Measurements from ENCODE around the gene KDELR3. TPM values are rescaled to one million over a fixed set of nuclear protein-coding genes. Genes with fewer than 3 reads are reported as not detected.

Gene KDELR3
- total RNA-seq: under 1 TPM; 0.38 to 0.55 TPM

DNA sequence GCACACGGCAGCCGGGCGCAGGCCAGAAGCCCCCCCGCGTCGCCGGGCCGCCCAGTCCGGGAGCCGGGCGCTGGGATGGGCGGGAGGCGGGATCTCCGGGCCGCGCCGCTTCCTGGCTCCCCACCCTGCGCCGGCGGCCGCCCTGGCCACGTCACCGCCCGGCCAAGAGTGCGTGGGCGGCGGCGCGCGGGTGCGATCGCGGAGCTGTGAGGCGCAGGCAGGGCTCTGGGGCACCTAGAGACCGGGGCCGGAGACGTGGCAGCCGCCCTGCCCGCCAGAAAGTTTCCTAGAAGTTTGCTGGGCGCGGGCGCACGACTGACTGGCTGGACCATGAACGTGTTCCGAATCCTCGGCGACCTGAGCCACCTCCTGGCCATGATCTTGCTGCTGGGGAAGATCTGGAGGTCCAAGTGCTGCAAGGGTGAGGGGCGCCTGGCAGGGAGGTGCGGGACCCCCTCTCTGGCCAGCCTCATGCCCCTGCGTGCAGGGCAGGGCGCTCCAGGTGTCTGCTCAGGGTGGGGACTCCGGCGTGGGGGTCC, at the start of gene KDELR3:
Gene KDELR3, plus strand, starts transcription at position 193 of the 539 bp plus-strand sequence. Its CDS starts 138 bp downstream, at position 331.
- POLR2A ChIA-PET: no interaction called here
- CTCF ChIA-PET: interaction anchor here (1.1 to 1.3 kb wide), 2 partner anchors 12 to 55 kb away, joined by 3 read pairs; no protein-coding TSS in a partner anchor

DNA sequence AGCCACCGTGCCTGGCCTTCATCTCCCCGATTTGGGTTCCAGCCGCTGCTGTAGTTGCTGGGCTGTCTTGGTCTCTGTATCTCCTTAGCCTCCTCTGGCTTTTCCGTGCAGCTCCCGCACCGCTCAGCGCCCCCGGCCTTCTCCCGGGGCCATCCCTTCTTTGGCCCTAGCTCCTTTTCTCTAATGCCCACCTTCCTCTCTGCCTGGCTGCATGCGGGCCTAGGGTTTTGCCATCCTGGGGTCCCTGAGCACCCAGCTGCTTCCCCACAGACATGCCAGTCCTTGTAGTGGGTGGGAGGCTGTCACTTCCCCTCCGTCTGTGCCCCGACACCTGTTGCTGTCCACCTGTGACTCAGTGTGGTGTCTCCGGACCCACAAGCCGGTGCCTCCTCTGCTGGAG, 49.3 kb upstream of the KDELR3 start:
- CTCF ChIA-PET: no interaction called here

DNA sequence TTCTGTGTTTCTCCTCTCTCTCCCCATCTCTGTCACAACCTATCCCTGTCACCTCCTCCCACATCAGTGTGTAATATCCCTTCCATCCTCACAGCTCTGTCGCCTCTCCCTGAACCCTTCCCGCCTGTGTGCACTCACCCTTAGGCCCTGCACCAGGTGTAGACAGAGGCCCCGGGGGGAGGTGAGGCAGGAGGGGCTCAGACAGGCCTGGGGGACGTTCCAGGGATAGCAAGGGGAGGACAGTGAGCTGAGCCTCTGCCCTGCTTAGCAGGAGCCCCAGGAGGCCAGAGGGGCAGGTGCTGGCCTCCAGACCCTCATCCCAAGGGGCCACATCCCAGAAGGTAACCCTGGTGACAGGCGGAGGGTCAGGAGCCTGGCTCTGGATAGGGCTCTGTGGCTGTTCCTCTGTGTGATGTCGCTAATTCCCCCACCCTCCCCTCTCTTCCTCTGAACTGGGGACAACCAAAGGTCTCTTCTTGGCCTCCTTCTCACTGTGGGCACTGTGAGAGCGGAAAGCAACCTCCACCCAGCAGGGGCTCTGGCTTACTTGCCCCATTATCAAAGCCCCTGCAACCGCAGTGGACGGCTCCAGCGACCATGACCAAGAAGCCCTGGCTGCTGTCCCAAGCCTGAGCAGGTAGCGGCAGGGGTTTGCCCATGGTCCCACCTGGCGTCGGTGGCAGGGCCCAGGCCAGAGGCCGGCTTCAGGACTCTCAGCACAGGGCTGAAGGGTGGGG, 48.6 kb upstream of the KDELR3 start:
- ChIA-PET CTCF (no interaction called here), POLR2A (no interaction called here)

More for the DNA sequence above, 49.3 kb upstream of the KDELR3 start:
- POLR2A ChIA-PET: no interaction called here

DNA sequence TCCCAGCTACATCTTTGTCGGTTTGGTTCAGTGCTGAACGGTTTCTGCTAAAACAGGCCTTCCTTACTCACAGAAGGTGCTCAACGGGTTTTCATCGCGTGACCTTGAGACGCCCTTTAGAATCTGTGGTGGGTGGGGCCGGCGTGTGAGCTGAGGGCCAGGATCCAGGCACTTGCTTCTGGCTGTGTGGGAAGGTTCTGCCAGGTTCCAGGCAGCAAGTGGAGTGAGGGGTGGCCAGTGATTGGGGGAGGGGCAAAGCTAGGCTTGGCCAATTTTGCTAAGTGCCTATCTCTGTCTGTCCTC, 48.1 kb upstream of the KDELR3 start:
- CTCF ChIA-PET: no interaction called here
- POLR2A ChIA-PET: no interaction called here

DNA sequence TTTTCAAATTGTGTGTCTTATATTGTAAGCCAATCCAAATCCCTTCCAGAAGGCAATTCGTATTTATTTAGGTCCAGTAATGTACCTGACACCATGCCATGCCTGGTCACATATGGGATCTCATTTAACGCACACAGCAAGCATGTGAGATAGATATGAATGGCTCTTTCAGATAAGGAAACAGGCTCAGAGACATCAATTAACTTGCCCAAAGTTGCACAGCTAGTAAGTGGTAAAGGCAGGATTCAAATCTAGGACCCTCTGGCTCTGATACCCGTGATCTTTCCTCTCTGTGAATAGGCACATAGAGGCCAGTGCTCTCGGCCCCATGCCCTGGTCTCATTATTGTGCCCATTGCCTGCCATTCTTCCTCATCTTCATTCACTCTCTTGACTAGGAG, 47.2 kb upstream of the KDELR3 start:
- POLR2A ChIA-PET: no interaction called here
- CTCF ChIA-PET: no interaction called here

DNA sequence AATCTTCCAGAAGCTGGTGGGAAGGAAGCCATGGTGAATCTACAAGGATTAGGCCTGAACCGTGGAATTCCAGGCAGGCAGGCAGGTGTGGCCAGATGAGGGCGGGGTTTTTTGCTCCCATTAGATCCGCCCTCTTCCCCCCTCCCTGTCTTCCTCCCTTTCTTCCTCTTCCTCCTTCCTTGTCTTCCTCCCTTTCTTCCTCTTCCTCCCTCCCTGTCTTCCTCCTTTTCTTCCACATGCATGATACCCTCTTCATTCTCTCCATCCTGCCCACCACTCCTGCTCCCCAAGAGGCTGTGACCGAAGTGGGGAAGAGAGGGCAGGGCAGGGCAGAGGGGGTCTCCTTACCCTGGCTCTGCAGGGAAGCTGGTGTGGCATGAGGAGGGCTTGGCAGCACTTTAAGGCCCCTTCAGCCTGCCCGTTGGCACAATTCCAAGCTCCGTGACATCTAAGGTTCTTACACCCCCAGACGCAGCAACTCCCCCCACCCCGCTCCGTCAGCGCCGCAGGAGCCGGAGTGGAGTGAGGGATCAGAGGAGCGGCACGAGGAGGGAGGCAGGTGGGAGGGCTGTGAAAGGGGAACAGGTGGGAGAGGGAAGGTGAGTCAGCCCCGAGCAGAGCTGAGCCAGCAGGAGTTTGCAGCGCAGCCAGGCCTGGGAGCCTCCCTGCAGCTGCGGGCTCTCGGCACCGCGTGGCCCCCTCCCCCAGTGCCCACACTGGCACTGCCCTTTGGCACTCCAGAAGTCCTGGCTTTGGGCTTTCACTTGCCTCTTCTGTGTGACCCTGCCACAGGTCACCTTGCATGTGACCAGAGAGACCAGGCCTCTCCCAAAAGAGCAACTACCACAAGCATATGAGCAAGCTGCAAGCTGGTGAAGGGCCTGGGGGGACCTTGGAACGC, 45.0 kb upstream of the KDELR3 start:
- CTCF ChIA-PET: interaction anchor here (0.8 kb wide), 1 partner anchor 13 kb away, joined by 3 read pairs; no protein-coding TSS in a partner anchor
- POLR2A ChIA-PET: no interaction called here

DNA sequence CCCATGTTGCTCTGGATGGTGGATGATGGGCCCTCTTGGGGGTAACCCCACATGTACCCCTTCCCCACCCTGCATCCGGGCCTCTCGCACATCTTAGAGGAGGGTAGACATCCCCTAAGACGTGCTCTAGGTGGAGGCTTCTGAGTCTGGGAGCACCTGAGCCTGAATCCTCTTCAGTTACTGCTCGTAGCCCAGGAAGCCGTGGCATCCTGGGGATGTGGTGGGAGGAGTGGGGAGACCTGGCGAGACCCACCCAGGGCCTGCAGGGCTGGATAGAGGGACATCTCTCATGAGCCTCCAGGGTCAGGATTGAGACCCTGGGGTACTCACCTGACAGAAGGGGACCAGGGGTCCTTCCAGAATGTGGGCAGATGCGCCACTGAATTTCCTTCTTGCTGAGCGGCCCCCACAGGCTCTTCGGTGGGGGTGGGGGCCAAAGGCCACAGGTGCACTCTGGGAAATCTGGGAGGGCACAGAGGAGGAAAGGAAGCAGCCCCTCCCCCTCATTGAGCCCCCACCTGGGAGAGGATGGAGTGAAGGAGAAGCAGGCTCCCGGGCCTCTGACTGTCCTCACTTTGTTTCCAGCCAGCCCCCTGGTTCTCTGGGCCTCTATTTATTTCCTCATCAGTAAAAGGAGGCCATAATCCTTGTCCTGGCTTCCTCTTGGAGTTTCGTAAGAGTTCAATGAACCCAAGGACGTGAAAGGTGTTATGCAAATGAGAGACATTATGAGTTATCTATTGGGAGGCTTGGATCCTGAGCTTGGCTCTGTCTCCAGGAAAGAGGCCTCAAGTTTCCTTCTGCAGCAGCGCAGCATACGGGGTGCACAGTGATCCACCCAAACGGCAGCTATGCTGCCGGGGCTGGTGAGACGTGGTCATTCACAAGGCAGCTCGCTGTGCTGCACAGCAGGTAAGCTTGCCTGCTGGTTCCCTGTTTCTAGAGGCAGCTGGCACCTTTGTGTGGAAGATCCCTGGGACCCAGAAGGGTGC, 44.1 kb upstream of the KDELR3 start:
- CTCF ChIA-PET: interaction anchor here (0.8 kb wide), 1 partner anchor 12 kb away, joined by 3 read pairs; no protein-coding TSS in a partner anchor
- POLR2A ChIA-PET: no interaction called here

DNA sequence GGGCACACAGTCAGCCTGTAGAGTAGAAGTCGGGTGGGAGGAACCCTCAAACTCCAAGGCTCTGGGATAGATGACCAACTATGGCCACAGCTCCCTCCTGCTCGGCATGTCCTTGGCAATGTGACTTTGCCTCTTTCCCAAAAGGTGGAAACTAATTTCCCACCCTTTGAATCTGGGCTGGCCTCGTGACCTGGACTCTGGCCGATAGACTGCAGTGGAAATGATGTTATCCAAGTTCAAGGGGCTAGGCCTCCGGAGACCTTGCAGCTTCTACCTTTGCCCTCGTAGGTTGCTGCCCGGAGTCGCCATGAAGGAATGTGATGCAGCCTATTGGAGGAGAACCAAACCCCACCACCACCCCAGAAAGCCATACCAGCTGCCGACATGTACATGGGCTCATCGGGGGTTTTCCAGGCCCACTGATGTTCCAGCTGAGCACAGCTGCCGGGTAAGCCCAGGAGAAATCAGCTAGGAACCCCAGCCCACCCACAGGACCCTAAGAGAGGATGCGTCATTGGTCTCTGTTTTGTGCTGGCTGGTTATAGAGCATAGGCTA, 43.3 kb upstream of the KDELR3 start:
- ChIA-PET CTCF (no interaction called here), POLR2A (no interaction called here)

DNA sequence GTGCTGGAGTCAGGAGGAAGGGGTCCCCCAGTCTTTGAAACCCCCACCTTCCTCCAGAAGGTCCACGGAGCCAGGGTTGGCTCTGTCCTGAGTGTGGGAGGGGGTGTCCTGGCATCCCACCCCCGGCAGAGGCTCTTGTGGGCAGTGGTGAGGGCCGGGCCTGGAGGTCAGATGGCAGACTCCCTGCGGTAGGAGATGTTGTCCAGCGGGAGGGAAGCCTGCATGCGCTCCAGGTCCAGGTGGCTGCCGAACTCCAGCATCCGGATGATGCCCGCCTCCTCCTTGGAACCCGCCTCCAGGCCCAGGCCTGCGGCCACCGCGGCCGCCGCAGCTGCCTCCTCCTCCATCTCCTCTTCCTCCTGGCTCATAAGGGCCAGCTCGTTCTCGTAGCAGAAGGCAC, 41.3 kb upstream of the KDELR3 start:
- ChIA-PET POLR2A (interaction anchor here (0.6 kb wide), 1 partner anchor 328 kb away, joined by 3 read pairs; no protein-coding TSS in a partner anchor), CTCF (no interaction called here)

DNA sequence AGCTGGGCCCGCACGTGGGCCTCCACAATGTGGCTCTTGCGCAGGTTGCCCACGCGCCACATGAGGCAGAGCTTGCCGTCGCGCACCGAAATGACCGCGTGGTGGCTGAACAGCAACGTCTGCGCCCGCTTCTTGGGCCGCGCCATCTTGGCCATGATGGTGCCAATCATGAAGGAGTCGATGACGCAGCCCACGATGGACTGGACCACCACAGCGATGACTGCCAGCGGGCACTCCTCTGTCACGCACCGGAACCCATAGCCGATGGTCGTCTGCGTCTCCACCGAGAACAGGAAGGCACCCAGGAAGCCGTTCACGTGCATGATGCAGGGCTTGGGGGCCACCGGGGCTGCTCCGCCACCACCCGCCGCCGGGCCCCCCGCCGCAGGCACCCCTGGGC, 40.4 kb upstream of the KDELR3 start:
- POLR2A ChIA-PET: no interaction called here

DNA sequence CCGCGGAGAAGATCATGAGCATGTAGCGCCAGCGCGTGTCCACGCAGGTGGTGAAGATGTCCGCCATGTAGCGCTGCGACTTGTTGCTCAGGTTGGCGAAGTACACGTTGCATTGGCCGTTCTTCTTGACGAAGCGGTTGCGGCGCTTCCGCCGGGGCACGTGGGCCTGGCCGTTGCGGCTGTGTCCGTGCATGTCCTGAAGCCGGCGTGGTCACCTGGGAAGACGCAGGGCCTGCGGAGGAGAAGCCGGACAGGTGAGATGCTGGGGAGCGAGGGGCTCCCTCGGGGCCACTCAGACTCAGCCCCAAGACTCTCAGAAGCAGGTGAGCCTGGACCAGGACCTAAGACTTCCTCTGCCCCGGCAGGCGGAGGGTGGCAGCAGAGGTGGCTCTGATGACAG, 40.0 kb upstream of the KDELR3 start:
- CTCF ChIA-PET: no interaction called here
- POLR2A ChIA-PET: no interaction called here

More for the DNA sequence above, 40.4 kb upstream of the KDELR3 start:
- CTCF ChIA-PET: no interaction called here

DNA sequence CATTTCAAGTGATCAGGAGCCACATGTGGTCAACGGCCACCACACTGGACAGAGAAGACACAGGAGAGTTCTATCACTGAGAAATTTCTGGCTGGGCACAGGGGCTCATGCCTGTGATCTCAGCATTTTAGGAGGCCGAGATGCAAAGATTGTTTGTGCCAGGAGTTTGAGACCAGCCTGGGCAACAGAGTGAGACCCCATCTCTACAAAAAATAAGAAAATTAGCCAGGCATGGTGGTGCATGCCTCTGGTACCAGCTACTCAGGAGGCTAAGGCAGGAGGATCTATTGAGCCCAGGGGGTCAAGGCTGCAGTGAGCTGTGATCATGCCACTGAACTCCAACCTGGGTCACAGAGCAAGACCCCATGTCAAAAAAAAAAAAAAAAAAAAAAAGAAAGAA, 39.2 kb upstream of the KDELR3 start:
- ChIA-PET POLR2A (interaction anchor here (0.6 kb wide), 1 partner anchor 287 kb away, joined by 4 read pairs; no protein-coding TSS in a partner anchor), CTCF (no interaction called here)

DNA sequence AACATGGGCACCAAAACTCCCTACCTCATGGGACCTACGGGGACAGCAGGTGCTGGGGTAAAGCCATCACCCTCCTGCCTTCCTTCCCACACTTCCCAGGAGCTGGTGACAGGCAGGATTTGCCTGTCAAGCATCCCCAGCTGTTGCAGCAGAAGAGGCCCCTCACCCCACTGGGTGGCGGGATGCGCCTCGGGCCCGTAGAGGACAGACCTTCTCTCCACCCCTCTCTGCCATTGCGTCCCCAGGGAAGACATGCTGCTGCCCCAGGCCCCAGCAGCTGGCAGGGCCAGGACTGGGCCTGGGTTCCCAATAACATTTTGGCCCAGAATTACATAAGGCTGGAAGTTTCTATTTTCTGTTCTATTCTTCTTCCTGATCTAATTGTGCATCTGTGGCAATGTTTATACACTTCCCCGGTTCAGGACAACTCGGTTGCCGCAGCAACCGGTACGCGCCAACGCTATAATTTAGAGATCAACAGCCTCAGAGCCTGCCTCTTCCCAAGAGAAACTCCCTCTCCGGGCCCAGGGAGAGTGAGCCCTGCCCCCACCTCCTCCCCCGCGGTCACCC, 38.3 kb upstream of the KDELR3 start:
- POLR2A ChIA-PET: no interaction called here

DNA sequence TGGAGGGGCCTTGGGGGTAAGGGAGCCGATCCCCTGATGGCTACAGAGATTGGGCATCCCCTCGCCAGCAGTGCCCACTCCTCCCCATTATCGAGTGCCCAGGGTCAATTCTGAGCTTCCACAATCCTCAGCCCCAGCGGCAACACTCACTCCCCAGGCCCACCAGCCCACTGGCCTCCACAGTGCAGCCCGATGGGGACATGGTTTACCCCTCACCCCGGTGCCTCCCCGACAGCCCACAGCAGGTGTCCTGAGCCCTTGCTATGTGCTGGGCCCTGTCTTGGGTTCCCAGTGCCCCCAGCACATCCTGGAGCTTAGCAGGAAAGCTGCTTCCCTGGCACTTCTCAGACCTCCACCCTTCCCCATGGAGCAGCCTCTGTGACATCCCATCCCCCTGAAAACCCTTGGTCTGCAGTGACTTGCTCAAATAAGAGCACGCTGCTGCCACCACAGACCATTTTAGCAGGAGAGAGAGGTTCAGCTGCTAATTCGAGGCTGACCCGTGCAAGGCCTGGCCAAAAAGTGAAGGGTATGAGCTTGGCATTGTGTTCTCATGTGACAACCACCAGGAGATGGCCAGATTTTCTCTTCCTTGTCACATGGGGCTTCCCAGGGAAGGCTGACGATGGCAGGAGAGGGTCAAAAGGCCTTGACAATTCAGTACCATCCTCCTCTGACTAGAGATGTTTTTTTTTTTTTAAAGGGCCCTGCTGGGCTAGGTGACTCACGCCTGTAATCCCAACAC, 36.5 kb upstream of the KDELR3 start:
- ChIA-PET POLR2A (no interaction called here), CTCF (no interaction called here)

More for the DNA sequence above, 38.3 kb upstream of the KDELR3 start:
- CTCF ChIA-PET: no interaction called here

DNA sequence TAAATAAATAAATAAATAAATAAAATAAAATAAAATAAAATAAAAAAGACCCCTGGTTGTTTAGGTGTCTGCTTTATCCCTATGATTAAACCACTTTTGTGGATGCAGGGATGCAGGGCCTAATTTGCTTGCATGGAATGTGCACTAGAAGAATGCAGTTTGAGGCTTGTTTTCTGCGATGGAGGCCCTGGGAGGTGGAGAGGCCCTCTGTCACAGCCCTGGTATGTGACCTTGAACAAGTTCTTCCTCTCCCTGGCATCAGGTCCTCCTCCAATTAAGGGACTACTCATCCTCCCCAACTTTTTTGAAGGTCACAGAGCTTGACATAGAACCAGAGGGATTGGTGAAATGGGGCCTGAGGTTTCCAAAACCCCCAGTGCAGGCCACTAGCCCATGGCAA, 35.6 kb upstream of the KDELR3 start:
- POLR2A ChIA-PET: no interaction called here
- CTCF ChIA-PET: no interaction called here

DNA sequence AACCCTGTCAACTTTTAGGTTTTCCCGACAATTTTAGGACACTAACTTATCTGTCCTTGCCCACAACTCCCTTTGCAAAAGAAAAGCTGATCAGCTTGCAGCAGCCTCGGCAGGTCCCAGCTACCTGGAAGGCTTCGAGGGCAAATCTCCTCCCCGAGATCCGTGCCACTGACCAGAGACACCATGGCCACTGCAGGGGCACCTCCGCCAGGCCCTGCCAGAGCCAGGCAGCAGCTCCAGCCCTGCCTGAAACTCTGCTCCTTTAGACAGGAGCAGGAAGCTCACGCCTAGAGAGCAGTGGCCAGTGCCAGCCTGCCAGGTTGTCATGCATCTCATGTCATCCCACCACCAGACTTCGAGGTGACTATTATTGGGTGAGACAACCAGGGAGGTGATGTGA, 34.0 kb upstream of the KDELR3 start:
- CTCF ChIA-PET: no interaction called here
- POLR2A ChIA-PET: no interaction called here

DNA sequence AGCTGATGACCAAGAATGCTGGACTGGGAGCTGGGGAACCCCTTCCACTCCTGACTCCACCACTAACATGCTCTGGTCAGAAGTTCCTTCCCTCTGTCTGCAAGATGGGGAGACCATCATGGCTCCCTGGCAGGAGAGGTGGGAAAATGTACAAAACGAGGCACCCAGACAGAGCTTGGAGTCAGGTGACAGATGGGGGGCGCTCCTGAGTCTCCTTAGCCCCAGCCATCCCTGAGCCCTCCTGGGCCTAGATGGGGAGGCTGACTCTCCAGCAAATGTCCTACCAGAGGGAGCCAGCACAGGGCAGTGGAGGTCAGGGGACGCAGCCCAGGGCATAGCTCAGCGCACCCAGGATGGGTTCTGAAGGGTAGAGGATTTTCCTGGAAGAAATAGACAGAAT, 32.9 kb upstream of the KDELR3 start:
- ChIA-PET POLR2A (no interaction called here), CTCF (interaction anchor here (0.5 to 1.4 kb wide), 3 partner anchors 12 to 40 kb away, joined by 3 to 4 read pairs (median 3); no protein-coding TSS in a partner anchor)

DNA sequence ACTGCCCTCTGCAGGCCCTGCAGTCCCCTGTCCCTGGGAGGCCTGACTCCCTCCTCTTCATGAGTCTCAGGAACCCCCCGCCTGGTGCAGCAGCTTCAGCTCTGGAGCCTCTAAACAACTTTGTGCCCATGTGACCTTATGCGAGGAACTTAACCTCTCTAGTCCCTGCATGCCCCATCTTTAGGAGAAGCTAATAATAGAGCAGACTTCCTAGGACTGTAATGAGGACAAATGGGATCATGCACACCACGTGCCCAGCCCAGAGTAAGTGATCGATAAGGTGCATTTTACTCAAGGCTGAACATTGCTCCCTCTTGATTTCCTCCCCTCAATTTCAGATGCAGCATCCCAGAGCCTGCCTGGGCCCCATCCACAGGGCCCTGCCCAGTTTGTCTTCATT, 31.9 kb upstream of the KDELR3 start:
- POLR2A ChIA-PET: interaction anchor here (0.6 kb wide), 1 partner anchor 1069 kb away, joined by 5 read pairs; no protein-coding TSS in a partner anchor
- CTCF ChIA-PET: interaction anchor here (1.1 kb wide), 1 partner anchor 13 kb away, joined by 3 read pairs; no protein-coding TSS in a partner anchor
